RWPE2 (cell line): ENCODE results near the gene CNTN4.

Experiments
- ATAC-seq: fragments of 200-7000 bp; cut with Tn5 transposase; 3 replicates; pipeline ENCODE4 v1.9.1; 2021; ENCODE audit warnings: low read depth
- DNase-seq: peaks from one replicate; pipeline ENCODE4 v3.0.0-alpha.2; 2020; ENCODE audit warnings: low spot score
- H3K27ac ChIP-seq: fragments of 450-650 bp; 2 replicates; pipeline ENCODE4 v1.5.1; 2017; ENCODE audit warnings: mild to moderate bottlenecking; ENCODE audit not compliant: poor library complexity, severe bottlenecking
- H3K27me3 ChIP-seq: fragments of 250-450 bp; sonication (Bioruptor Pico); 2 replicates; pipeline ENCODE4 v1.5.1; 2021; ENCODE audit warnings: mild to moderate bottlenecking, moderate library complexity; ENCODE audit not compliant: insufficient read depth, poor library complexity, severe bottlenecking
- H3K36me3 ChIP-seq: fragments of 250-450 bp; sonication (Bioruptor Pico); 2 replicates; pipeline ENCODE4 v1.5.1; 2020; ENCODE audit warnings: low read depth, mild to moderate bottlenecking, moderate library complexity
- H3K4me1 ChIP-seq: fragments of 250-450 bp; sonication (Bioruptor Pico); 2 replicates; pipeline ENCODE4 v1.5.1; 2021; ENCODE audit warnings: mild to moderate bottlenecking, moderate library complexity; ENCODE audit not compliant: insufficient read depth, poor library complexity, severe bottlenecking
- H3K4me3 ChIP-seq: fragments of 250-450 bp; sonication (Bioruptor Pico); 2 replicates; pipeline ENCODE4 v1.5.1; 2021; ENCODE audit warnings: mild to moderate bottlenecking, moderate library complexity; ENCODE audit not compliant: severe bottlenecking
- H3K9me3 ChIP-seq: fragments of 250-450 bp; sonication (Bioruptor Pico); 2 replicates; pipeline ENCODE4 v1.5.1; 2021; ENCODE audit warnings: mild to moderate bottlenecking, moderate library complexity; ENCODE audit not compliant: severe bottlenecking
- CTCF ChIP-seq: fragments of 450-650 bp; IDR thresholded peaks from one replicate; pipeline ENCODE4 v1.5.1; 2017; ENCODE audit warnings: mild to moderate bottlenecking, moderate library complexity; ENCODE audit not compliant: poor library complexity, severe bottlenecking

CNTN4 gene

GRCh38 chr3:2652386-2652785 lies 553.7 kb downstream of the CNTN4 start:
- no peak for ATAC-seq
- Histone ChIP-seq H3K4me1 (no peaks in the 10 kb centered on the region), H3K4me3 (no peak overlapping the region), H3K27ac (no peak overlapping the region), H3K36me3 (no peaks in the 10 kb centered on the region), H3K9me3 (no peaks in the 10 kb centered on the region), H3K27me3 (no peaks in the 10 kb centered on the region)
- TF ChIP-seq CTCF: no peak
- DNase-seq: no peak

- no peaks in the 10 kb centered on the region for H3K9me3 ChIP-seq
- H3K27ac ChIP-seq: no peak overlapping the region
- no peaks in the 10 kb centered on the region for H3K27me3 ChIP-seq
- no peak overlapping the region for H3K4me3 ChIP-seq
- ATAC-seq (no peak), DNase-seq (no peak)
- no peaks in the 10 kb centered on the region for H3K4me1 ChIP-seq
- TF ChIP-seq CTCF: no peak
- H3K36me3 ChIP-seq: no peaks in the 10 kb centered on the region
Observed at GRCh38 chr3:2653706-2654105, 555.0 kb downstream of the CNTN4 start.

- no peaks in the 10 kb centered on the region for H3K9me3 ChIP-seq
- H3K27ac ChIP-seq: no peak overlapping the region
- no peaks in the 10 kb centered on the region for H3K27me3 ChIP-seq
- no peak for TF ChIP-seq CTCF
- no peak overlapping the region for H3K4me3 ChIP-seq
- ATAC-seq: no peak
- H3K4me1 ChIP-seq: no peaks in the 10 kb centered on the region
- no peaks in the 10 kb centered on the region for H3K36me3 ChIP-seq
- DNase-seq: no peak
Observed at GRCh38 chr3:2655229-2655701, 556.6 kb downstream of the CNTN4 start.

GRCh38 chr3:2656806-2657777 lies 558.4 kb downstream of the CNTN4 start:
- no peaks in the 10 kb centered on the region for H3K4me1 ChIP-seq
- H3K4me3 ChIP-seq: no peak overlapping the region
- no peaks in the 10 kb centered on the region for H3K36me3 ChIP-seq
- H3K27ac ChIP-seq: no peak overlapping the region
- DNase-seq (no peak), ATAC-seq (no peak)
- TF ChIP-seq CTCF: no peak
- H3K9me3 ChIP-seq: no peaks in the 10 kb centered on the region
- H3K27me3 ChIP-seq: no peaks in the 10 kb centered on the region

GRCh38 chr3:2657971-2658370 lies 559.3 kb downstream of the CNTN4 start:
- Histone ChIP-seq H3K36me3 (no peaks in the 10 kb centered on the region), H3K4me1 (no peaks in the 10 kb centered on the region), H3K4me3 (no peak overlapping the region), H3K27me3 (no peaks in the 10 kb centered on the region), H3K9me3 (no peaks in the 10 kb centered on the region), H3K27ac (no peak overlapping the region)
- ATAC-seq (no peak), DNase-seq (no peak)
- no peak for TF ChIP-seq CTCF
